ENCODE results near the gene UBE4B.
"Not testable (repeated sequence)": the region's sequence is repeated elsewhere in the genome, so short reads cannot be mapped to it uniquely, and the experiment has no call there.

The UBE4B gene

DNA sequence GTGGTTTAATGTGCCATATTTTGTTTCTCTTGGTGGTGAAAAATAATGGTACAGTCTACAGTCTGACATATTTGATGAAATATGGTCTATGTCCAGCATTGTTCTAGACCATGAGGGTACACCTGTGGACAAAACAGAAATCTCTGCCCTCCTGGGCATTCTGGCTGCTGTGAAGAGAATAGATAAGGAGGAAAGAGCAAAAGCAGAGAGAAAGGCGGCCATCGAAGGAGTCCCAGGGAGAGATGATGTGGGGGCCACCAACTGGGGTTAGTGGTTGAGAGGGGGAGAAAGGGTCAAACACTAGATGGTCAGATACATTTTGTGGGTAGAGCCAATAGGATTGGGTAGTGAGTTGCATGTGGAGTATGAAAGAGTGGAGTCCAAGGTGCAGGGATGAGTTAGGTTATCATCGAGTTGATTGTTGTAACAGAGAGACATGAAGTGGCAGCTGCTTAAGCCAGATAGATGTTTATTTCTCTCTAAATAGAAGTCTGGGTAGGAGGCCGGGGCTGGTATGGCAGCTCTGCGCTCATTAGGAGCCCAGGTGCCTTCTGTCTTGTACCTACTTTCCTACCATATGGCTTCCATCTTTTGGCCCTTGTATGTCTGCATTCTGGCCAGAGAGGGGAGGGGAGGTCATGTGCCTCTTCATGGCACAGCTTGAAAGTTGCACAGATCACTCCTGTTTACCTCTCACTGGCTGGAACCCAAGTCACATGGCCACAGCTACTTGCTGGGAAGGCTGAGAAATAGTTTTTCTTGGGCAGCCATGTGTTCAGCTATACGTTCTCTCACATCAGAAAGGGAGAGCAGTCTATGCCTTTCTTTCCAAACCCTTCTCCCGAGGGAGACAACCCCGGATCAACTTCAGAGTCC lies 13.0 kb downstream of the UBE4B start:
- DNase-seq = peak; percentile 18

DNA sequence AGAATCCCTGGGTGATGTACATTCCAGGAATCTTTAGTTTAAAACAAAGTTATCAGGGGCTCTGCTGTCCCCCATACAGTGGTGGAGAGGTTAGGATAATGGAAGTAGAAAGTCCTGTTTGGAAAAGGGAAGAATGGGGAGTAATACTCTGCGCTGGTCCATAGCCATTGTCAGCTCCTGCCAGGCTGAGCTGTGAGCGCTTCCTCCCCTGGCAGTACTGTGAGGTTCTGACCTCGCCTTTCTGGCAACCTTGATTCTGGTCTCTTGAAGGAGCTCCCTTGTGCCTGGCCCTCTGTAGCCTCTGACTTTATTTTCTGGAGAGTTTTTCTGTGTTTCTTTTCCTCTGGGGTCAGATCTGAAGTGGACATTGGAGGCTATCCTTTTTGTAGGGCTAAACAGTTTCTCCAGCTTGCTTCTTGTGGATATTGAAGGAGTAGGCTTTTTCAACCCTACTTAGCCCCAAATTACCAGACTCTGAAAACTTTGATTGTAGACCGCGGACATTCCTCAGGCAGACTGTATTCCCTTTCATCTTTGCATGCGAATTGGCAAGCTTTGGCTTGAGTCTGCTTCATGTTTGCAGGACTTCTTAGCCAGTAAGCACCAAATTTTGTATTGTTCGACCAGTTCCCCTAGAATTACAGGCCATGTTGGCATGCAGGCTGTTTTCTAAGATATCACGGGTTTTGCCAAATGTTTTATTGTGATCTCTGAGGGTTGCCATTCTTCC lies 13.8 kb downstream of the UBE4B start:
- no peak for DNase-seq

DNA sequence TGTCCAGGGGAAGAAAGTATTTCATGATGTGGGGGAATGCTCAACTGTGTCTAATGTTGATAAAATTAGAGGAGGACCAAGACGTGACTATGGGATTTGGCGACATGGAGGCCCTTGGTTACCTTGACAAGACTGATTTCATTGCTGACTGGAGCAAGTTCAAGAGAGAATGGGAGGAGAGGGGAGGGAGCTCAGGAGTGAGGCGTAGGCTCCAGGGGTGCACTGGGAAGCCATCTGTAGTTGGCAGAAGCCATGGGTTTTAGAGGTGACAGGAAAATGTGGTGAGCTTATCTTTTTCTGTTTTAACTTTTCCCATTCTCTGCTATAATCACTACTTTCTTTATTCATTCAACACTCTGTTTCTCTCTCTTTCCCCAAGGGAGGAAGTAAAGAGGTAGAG lies 15.8 kb downstream of the UBE4B start:
- no peak for DNase-seq

DNA sequence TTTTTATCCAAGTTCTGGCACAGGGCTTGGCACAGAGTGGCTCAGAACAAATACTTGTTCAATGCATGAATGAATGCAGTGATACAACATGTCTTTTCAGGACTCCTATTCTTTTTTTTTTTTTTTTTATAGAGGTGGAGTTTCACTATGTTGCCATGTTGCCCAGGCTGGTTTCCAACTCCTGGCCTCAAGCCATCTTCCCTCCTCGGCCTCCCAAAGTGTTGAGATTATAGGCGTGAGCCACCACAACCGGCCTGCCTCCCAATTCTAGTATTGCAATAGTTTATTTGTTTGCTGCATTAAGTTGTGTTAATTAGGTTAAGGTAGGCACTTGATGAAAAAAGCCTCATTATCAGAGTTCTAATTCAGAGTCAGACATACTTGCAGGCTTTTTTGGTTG lies 17.9 kb downstream of the UBE4B start:
- DNase-seq = no peak

DNA sequence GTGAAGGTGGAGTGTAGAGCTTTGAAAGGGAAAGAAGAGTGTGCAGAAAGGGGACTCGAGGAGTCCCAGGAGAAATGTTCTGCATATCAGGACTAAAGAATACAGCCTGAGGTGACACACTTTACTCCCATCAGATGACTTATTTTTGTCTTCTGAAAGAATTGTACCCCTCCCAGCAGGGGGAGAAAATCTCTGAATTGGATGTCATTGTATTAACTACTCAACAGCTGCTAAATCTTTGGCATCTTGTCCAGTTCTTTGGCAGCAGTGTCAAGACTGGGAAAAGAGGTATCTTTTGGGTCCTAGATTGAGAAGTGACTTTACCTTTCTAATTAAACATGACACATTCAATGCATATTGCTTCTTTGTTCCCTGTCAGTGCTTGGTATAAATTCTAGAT lies 18.9 kb downstream of the UBE4B start:
- no peak for DNase-seq

DNA sequence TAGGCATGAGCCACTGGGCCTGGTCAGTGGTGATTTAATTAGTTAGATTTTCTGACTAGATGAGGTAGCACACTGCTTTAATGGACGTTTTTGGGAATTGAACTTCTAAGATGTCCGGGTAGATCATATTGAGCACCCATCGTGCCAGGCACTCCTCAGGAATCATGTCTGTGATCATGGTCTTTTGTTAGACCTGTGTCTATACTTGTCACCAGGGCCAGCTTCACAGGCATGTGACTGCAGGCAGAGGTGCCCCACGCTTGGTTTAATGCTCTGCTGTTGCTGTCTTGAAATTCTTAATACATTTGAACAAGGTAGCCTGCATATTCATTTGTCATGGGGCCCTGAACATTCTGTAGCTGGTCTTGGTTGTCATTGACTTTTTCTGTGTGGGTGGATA lies 19.6 kb downstream of the UBE4B start:
- no peak for DNase-seq

DNA sequence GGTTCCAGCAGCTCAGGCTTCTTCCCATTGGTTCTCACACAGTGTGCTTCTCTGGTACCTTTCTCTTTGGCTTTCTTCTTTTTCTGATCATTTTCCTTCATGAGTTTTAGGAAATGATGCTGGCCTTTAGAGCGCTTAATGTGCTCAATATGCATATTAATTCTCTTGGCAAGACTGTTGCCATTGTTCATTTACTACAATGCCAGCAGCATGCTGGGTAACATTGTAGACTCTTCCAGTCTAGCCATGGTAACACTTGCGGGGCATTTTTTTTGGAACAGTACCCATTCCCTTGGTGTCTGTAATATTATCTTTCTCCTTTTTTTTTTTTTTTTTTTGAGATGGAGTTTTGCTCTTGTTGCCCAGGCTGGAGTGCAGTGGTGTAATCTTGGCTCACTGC lies 21.7 kb downstream of the UBE4B start:
- no peak for DNase-seq

DNA sequence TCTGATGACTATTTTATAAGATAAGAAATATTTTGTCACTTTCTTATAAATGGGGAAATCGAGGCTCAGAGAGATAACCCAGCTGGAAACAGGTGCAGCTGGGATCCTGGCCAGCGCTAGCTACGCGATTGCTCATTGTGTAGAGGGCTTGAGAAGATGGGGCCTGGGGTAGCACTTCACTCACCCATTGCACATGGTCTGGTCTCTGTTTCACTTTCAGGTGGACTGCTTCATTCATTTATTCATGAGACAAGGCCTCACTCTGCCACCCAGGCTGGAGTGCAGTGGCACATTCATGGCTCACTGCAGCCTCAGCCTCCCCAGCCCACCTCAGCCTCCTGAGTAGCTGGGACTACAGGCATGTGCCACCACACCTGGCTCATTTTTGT lies 23.8 kb downstream of the UBE4B start:
- DNase-seq = no peak

DNA sequence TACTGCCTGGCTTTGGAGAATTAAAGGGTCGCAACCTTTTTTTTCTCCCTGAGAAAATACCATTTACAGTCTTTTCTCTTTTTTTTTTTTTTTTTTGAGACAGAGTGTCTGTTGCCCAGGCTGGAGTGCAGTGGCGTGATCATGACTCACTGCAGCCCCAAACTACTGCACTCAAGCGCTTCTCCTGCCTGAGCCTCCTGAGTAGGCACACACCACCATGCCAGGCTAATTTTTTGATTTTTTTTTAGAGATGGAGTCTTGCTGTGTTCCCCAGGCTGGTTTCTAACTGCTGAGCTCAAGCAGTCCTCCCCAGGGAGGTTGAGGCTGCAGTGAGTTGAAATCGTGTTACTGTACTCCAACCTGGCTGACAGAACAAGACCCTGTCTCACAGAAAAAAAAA lies 24.6 kb downstream of the UBE4B start:
- no peak for DNase-seq

DNA sequence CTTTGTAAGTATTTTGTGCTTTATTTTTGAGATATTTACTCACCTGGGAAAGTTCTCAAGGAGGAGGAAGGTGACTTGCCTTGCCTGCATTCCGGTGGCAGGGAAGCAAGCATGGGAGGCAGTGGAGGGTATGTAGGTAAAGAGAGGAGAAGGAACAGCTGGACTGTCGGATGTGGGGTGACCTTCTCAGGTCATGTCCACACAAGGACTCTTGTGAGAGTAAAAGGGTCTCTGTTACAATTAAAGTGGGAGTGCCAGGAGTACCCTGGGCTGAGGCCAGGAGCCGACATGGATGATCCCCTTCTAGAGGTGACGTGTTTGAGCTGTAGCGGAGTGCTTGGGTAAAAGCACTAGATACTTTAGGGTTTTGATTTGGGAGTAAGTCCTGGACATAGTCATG lies 25.0 kb downstream of the UBE4B start:
- no peak for DNase-seq

DNA sequence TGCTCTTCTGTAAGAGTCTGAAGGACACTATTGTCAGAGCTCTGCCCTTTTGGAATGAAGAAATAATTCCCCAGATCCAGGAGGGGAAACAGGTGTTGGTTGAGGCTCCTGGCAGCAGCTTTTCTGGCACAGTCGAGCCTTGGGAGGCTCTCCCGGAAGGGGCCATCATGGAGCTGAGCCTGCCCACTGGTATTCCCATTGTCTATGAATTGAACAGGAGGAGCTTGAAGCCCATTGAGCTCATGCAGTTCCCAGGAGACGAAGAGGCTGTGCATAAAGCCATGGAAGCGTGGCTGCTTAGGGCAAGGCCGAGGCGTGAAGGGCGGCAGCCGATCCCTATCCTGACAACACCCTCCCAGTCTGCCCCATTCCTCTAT lies 26.6 kb downstream of the UBE4B start:
- DNase-seq = no peak

DNA sequence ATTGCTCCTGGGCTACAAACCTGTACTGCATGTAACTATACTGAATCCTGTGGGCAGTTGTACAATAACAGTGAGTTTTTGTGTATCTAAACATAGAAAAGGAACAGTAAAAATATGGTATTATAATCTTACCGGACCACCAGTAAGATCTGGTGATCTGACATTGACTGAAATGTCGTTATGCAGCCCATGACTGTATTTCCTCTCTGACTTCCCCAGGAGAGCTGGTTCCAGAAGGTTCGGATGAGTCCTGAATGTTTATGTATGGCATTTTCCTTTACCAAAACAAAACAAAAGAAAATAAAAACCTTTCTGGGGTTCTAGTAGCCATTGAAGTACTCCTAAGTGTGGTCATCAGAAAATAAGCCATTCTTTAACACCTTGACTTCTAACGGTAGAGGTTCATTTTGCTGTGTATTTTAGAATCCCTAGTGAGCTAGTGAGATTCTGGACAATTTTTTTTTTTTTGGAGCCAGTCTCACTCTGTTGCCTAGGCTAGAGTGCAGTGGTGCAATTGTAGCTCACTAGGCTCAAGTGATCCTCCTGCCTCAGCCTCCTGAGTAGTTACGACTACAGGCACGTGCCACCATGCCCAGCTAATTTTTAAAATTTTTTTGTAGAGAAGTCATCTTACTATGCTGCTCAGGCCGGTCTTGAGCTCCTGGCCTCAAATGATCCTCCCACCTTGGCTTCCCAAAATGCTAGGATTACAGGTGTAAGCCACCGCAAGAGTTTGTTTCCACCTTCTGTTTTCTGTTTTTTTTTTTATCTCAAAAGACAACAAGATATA lies 27.7 kb downstream of the UBE4B start:
- no peak for DNase-seq

DNA sequence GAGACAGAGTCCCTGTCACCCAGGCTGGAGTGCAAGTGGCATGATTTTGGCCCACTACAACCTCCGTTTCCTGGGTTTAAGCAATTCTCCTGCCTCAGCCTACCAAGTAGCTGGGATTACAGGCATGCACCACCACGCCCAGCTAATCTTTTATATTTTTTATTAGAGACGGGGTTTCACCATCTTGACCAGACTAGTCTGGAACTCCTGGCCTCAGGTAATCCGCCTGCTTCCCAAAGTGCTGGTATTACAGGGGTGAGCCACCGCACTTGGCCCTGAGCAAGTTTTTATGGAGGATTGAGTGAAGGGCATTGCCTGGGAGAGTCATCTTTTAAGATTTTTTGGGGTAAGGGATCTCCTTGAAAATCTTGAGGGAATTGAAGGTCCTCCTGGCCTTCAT lies 28.5 kb downstream of the UBE4B start:
- DNase-seq = no peak

DNA sequence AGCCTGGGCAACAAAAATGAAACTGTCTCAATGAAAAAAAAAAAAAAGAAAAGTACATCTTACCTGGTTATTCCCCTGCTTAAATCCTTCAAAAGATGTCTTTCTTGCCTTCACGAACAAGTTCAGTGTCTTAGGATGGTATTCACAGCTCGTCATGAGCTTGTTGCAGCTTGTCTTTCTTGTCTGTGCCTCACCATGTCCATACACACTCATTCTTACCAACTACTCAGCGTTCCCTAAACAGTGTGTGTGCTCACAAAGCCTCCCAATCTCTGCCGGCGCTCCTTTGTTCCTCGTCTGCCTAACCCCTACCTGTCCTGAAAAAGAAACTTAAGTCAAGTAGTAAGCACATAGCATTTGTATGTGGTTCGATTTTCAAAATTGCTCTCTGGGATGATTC lies 31.1 kb downstream of the UBE4B start:
- no peak for DNase-seq

DNA sequence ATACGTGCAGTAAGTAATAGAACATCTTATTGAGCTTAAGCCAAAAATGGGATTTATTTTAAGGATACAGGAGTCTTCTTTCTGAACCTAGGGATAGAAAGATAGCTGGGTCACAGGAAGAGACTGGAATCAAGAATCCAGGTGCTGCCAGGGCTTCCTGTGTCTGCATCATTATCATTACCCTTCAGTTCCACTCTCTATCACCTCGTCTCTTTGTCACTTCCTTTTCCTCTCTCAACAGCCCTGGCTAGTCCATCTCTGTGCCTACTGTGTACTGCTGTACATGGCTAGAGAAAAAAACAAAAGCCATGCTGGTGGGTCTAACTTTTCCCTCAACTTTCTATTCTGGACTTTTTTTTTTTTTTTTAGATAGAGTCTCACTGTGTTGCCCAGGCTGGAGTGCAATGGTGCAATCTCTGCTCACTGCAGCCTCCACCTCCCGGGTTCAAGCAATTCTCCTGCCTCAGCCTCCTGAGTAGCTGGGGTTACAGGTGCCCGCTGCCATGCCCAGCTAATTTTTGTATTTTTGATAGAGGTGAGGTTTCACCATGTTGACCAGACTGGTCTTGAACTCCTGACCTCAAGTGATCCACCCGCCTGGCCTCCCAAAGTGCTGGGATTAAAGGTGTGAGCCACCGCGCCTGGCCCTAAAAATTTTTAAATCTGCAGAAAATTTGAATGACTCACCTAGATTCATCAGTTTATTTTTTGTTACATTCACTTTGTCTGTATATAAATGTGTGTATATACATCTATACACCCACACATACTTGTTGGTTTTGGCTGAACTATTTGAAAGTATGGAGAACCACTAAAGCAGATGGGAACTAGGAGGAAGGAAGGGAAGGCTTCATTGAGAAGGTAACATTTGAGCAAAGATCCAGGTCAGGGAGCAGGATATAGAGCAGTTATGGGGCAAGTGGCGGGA lies 31.9 kb downstream of the UBE4B start:
- DNase-seq = no peak

DNA sequence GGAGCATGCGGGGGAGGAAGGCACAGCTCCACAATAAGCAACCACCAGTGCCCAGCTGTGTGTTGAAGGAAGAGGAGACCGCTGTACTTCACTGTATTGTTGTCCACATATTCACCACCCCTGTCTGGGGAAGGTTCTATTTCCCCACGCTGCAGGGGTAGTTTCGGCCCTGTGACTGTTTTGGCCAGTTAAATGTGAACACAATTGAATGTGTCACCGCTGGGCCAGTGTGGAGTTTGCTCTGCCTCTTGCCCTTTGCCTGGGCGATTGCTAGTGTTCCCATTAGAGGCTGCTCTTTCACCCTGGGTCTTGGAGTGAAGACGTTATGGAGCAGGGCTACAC lies 32.6 kb downstream of the UBE4B start:
- no peak for DNase-seq

DNA sequence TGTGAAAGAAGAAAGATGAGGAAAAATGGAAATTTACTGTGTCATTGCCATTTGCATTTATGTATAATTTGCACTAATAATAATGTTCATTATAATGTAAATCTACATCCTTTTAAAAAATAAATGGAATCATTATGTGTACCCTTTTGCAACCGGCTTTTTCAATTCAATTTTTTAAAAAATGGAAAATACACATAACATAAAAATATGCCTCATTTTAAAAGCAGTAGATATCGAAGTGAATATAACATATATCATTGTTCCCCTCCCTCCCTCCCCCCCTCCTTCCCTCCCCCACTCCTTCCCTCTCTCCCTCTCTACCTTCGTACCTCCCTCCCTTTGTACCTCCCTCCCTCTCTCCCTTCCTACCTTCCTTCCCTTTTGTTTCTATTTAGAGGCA lies 33.0 kb downstream of the UBE4B start:
- DNase-seq = no peak

DNA sequence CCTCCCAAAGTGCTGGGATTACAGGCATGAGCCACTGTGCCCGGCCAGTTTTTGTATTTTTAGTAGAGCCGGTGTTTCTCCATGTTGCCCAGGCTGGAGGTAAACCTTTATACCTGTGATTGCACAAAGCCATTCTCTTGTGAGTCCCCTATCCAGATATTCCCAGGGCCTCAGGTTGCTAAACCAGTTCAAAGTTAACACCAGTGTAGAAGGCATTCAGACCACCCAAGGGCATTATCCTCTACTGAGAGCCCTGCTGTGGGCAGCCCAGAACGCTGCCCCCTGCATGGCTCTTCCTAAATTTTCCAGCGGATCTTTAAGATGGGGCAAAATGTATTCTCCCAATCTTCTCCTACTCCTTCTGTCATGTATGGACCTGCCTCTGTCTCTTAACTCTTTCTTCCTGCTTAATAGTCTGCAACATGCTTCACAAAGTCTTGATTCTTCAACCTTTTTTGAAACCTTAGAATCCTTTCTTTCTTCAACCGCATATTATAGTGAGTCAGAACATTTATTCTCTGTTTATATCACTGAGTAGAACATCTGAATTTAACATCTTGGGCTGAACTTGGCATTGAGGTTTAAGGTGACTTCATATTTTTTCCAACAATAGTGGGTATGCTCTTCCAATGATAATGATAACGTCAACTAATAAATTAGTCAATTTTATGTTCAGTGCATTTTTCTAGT lies 36.0 kb downstream of the UBE4B start:
- no peak for DNase-seq

DNA sequence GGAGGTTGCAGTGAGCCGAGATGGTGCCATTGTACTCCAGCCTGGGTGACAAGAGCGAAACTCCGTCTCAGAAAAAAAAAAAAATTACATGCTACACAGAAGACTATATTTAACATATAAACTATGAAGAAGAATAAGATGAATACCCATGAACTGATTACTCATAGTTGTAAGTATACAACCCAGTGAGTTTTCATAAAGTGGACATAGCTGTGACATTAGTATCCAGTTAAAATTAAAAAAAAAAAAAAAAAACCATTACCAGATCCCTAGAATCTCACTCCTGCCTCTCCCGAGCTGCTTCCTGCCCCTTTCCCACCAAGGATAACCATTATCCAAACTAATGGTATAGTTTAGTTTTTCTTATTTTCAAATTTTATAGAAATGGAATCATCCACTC lies 37.4 kb downstream of the UBE4B start:
- no peak for DNase-seq

DNA sequence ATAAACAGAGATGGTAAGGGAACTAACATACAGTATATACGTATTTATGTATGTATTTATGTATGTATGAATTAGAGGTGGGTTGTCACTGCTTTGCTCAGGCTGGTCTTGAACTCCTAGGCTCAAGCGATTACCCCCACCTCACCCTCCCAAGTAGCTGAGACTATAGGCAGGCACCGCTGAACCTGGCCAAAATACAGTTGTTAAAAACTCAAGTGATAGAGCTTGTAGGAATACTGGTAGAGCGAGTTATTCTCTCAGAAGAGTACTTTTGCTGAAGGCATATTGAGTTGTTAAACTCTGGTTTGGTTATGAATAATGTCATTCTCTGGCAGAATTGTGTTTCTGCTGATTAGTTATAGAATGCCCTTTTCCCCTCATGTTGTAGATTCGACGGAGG lies 38.9 kb downstream of the UBE4B start:
- DNase-seq = no peak

DNA sequence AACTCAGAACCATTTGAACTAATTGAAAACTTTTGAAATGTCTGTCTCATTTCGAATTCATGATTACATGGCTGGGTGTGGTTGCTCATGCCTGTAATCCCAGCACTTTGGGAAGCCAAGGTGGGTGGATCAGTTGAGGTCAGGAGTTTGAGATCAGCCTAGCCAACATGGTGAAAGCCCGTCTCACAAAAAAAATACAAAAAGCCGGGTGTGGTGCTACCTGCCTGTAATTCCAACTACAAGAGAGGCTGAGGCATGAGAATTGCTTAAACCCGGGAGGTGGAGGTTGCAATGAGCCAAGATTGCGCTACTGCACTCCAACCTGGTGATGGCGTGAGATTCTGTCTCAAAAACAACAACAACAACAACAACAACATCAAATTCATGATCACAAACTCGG lies 40.6 kb downstream of the UBE4B start:
- DNase-seq = not testable (repeated sequence)

Data from NCI-H226 (cell line).